SH-SY5Y (cell line): ENCODE results near the gene HYDIN.

Experiments used
- GATA2 ChIP-seq: IDR thresholded peaks from 2 replicates; pipeline ENCODE4 v1.6.1; 2011; ENCODE audit warnings: mild to moderate bottlenecking, low read depth, low read length
- GATA3 ChIP-seq: IDR thresholded peaks from 2 replicates; pipeline ENCODE4 v1.6.1; 2011; ENCODE audit warnings: low read depth, mild to moderate bottlenecking, low read length, moderate library complexity

DNA sequence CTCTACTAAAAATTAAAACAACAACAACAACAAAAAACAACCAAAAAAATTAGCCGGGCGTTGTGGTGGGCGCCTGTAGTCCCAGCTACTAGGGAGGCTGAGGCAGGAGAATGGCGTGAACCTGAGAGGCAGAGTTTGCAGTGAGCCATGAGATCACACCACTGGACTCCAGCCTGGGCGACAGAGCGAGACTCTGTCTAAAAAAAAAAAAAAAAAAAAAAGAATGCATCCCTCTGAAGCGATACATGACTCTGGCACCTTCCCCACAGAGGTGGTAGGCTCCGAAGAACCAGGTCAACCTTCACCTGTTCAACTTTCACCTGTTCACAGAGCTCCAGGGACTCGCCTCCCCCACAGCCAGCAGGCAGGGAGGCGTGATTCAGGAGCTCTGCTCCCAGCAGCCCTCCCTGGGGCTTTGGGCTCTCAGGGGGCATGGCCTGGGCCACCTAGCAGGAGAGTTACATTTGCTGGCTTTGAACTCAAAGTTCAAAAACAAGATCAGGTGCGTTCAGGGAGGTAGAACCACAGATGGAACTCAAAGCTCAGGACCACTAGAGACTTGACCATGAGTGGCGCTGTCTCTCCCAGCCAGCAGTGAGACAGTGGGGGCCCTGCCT, 435.1 kb downstream of the HYDIN start:
- TF ChIP-seq GATA2, result no peak
- TF ChIP-seq GATA3, result no peak
